GM21576 (cell line): Measurements from ENCODE around the gene MED17.

Experiments
- ATAC-seq: cut with Tn5 transposase; IDR thresholded peaks from one replicate; pipeline ENCODE4 v1.9.1; 2021; ENCODE audit warnings: mild to moderate bottlenecking, moderate library complexity; ENCODE audit not compliant: unreplicated experiment

The MED17 gene

DNA sequence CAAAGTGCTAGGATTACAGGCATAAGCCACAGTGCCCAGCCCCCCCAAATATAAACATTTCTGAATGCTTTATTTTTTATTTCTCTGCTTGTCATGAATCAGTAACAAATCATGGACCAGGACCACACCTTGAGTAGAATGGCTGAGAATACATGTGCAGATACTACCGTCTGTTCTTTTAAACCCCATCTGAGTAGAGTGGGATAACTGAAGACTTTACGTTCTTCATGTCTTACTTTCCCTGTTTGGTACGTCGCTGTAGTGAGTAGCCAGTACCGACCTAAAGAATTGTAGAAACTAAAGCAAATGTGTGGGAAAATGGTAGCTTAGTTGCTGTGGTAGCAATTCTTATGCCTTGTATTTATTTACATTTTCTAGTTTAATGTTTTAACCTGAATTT lies 29.9 kb downstream of the MED17 start:
- no peak for ATAC-seq

DNA sequence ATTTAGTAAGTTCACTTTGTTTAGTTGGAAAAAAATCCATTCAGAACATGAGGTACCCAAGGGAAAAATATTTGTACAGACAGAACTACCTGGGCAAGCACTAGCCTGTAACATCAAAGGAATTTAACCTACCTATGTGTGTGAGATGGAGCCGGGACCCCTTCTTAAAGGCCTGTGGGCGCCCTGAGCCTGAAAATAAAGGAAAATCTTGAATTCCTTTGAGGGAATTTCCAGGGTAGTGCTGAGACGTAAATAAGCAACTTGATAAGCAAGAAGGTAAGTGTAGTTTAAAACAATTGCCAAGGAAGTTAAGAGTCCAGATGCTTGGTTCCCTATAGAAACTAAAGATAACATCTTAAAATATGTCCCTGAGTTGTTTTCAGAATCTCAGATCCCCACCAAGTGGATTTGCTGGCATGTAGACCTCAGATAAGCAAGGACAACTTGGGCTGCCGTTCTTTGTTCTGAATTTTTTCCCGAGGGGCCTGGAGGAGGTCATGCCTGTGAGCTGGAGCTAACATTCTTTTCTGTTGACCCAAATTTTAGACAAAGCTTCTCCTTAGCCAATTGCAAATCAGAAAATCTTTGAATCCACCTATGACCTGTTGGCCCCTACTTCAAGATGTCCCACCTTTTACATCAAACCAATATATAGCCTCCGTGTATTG lies 31.0 kb downstream of the MED17 start:
- no peak for ATAC-seq

GRCh38 chr11:93817426-93818348 lies 33.6 kb downstream of the MED17 start:
- ATAC-seq, result no peak

- ATAC-seq, result no peak
Measured at GRCh38 chr11:93819966-93820695, 36.0 kb downstream of the MED17 start.

GRCh38 chr11:93820847-93821246 lies 36.8 kb downstream of the MED17 start:
- ATAC-seq, result no peak

DNA sequence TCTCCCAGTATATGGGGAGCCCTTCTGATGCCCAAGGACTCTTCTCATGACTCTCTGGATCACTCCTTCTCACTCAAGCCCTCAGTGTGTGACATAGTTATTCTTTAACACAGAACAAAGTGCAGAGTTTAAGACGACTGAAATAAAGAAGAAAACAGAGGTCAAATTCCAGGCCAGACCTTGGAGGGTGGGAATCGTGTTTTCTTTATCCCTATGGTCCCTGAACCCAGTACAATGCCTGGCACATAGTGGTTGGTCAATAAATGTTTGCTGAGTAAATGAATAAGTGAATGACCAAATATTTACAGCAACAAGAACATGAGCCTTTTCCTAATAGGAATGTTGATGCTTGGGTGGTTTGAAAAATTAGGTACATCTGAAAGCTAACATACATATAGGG lies 37.5 kb downstream of the MED17 start:
- no peak for ATAC-seq

DNA sequence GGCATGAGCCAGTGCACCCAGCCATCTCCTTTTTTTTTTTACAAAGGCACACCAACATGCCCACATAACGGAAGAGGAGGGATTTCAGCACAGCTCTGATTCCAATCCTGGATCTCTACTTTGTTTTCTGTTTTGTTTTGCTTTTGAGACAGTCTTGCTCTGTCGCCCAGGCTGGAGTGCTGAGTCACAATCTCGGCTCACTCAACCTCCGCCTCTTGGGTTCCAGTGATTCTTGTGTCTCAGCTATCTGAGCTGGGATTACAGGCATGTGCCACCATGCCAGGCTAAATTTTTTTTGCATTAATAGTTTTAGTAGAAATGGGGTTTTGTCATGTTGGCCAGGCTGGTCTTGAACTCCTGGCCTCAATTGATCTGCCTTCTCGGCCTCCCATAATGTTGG lies 38.3 kb downstream of the MED17 start:
- ATAC-seq, result no peak

DNA sequence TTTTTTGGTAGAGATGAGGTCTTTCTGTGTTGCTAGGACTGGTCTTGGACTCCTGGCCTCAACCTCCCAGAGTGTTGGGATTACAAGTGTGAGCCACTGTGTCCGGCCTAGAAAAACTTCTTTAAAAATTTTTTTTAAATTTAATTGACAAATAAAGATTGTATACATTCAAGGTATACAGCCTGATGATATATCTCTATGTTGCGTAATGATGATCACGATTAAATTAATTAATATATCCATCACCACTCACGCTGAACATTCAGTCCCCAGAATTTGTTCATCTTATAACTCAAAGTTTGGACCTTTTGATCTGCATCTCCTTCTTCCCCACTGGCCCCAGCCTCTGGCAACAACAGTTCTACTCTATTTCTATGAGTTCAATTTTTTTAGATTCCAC lies 39.1 kb downstream of the MED17 start:
- ATAC-seq, result no peak

DNA sequence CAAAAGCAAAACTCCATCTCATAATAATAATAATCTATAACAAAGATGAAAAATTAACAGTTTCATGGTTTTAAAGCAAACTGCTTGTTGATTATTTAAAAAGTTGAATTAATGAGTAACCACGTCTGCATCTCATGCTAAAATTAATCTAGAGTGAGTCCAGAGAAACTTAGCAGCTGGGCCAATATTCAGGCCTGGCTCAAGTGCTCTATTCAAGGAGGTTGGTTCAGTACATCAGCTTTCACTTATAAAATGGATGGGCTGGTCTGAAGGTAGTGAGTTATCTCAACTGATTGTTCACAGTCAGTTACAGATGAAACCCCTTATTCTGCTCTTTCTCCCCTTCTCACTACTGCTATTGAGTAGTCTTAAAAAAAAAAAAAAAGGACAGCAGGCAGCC lies 43.3 kb downstream of the MED17 start:
- no peak for ATAC-seq

GRCh38 chr11:93829598-93829997 lies 45.5 kb downstream of the MED17 start:
- no peak for ATAC-seq

DNA sequence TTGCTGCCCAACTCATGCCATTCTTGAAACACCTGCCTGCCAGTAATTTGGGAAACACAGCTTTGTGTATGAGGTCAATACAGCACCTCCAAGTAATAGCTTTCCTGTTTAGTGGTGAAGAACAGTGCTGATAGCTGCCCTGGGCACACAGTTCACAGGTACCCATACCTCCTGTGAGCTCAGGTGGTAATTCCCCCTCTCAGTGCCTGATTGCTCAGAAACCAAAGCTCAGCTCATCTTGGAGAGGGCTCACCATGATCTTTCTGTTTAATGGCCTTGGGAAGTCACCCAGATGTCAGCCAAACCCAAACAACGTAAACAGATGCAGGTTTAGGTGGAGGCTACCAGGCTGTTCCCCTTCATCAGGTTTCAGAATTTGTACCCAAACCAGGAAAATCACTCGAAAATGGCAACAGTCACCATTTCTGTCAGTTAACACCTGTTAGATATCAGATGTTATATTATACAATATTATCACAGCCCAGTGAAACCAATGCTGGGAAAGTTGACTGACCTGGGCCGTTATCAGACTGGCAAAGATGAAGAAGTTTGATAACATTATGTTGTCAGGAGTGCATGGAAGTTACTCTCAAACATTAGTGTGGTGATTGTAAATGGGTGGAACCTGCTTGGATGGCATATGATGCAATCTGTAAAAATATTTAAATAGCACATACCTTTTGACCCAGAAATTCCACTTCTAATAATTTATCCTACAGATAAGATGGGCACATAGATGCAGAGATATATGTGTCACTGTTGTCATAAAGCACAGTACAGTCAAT lies 47.5 kb downstream of the MED17 start:
- ATAC-seq, result no peak

- ATAC-seq, result no peak
Measured at GRCh38 chr11:93832780-93833179, 48.7 kb downstream of the MED17 start.

DNA sequence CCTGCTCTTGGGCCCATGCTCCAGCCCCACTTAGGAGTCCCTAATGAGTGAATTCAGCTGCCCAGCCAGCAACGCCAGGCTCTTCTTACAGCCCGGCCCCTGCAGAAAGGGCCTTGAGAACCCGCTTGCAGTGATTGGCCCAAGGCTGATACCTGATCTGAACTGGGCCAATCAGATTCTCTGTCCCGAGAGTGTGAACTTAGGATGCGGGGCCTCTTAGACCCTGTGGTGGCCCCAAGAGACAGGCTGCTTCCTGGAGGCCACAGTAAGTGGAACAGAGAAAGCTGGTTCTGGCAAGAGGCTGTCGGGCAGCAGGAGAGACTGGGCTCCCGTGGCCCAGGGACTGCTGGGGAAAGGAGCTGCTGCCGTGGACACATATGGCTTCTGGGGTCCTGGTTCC lies 54.9 kb downstream of the MED17 start:
- ATAC-seq, result no peak

- ATAC-seq, result no peak
Measured at GRCh38 chr11:93840180-93840579, 56.1 kb downstream of the MED17 start.

DNA sequence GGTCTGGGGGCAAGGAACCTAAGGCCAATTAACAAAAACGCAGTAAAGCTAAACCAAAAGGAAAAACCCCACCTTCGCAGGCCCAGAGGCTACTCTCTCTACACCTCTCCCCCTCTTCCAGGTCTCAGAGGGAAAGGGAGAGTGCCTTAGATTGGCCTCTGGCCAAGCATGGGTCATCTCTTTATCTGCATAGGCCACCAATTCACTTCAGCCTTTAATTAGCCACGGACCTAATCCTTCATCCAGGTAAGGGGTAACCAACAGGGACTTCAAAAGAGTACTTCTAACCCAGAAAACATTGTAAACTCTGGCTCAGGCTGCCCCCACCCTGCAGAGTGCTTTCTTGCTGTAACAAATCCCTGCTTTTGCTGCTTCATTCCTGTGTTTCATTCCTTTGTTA lies 56.9 kb downstream of the MED17 start:
- no peak for ATAC-seq

- no peak for ATAC-seq
Measured at GRCh38 chr11:93841446-93841845, 57.4 kb downstream of the MED17 start.

GRCh38 chr11:93842034-93842433 lies 58.0 kb downstream of the MED17 start:
- ATAC-seq, result no peak

DNA sequence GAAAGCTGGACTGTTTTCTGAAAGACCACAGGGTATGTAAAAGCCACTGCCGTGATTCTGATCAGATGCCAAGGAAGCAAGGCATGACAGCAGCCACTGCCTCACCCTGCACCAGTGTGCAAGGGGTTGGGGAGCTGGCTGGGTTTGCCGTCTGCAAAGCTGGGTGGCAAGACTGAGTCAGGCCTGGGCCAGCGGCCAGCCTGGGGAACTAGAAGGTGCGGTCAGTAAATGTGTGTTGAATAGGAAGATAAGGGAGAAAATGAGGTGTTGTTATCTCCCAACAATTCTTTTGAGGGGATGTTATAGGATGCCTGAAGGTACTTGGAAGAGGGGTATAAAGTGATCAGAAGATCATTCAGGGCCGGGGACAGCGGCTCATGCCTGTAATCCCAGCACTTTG lies 58.4 kb downstream of the MED17 start:
- no peak for ATAC-seq

- ATAC-seq, result no peak
Measured at GRCh38 chr11:93843906-93844305, 59.8 kb downstream of the MED17 start.

DNA sequence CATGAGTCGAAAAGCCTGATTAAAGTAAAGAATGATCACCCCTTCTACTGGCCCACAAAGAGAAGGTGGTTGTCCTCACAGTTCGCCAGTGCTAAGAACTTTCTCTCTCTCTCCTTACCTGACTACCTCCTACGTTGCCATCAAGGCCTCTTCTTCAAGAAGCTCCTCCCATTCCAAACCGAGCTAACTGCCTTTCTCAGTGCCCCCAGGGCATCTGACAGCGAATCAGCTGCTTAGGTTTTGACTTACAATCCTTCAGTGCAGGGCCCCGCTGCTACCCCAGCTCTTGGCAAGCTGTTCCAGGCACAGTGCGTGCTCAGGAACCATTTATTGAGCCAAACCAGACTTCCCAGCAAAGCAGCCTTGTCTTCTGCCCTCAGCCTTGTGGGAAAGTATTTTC lies 60.5 kb downstream of the MED17 start:
- no peak for ATAC-seq
